HFFc6 (cell line): Measurements from ENCODE around the gene CLTRN. TPM values are rescaled to one million over a fixed set of nuclear protein-coding genes. Genes with fewer than 3 reads are reported as not detected.
"Not testable (repeated sequence)": the region's sequence is repeated elsewhere in the genome, so short reads cannot be mapped to it uniquely, and the experiment has no call there.

Experiments
- DNase-seq: peaks from one replicate; pipeline ENCODE4 v3.0.0-alpha.2; 2018
- H3K27ac Mint-ChIP-seq: 2 replicates; pipeline ENCODE4 v1.8.0; 2020; ENCODE audit warnings: mild to moderate bottlenecking, mixed read lengths
- H3K27me3 Mint-ChIP-seq: 2 replicates; pipeline ENCODE4 v1.8.0; 2021; ENCODE audit warnings: mild to moderate bottlenecking, moderate library complexity, mixed read lengths; ENCODE audit not compliant: insufficient read depth
- H3K36me3 Mint-ChIP-seq: 2 replicates; pipeline ENCODE4 v1.8.0; 2021; ENCODE audit warnings: low read depth, mixed read lengths
- H3K4me1 Mint-ChIP-seq: 2 replicates; pipeline ENCODE4 v1.8.0; 2020; ENCODE audit warnings: low read depth, mixed read lengths
- H3K4me3 Mint-ChIP-seq: 2 replicates; pipeline ENCODE4 v1.8.0; 2020; ENCODE audit warnings: mild to moderate bottlenecking, moderate library complexity, mixed read lengths
- H3K9me3 Mint-ChIP-seq: 2 replicates; pipeline ENCODE4 v1.8.0; 2020; ENCODE audit warnings: mild to moderate bottlenecking, mixed read lengths
- CTCF ChIP-seq: fragments of 200-600 bp; sonication (generic); IDR thresholded peaks from 2 replicates; pipeline ENCODE4 v1.5.0; 2021; ENCODE audit warnings: antibody characterized with exemption, mild to moderate bottlenecking
- total RNA-seq, 6 experiments: library from RNA; stranded (reverse); fragmentation: NEBNext Ultra II Directional; extraction: Animal tissue kit (Norgen Biotek cat#: 25700); gene quantifications; 2 replicates in 1 of 6; 3 replicates in 5 of 6; pipeline ENCODE4 v1.2.3, GENCODE V29; 2021

The CLTRN gene
- total RNA-seq, 6 experiments from 2014 or later, result 0.13 to 0.28 (median 0.17) TPM; not detected in 3

- TF ChIP-seq CTCF, result no peak
- H3K27ac Mint-ChIP-seq, result no peak overlapping the region
- no peak overlapping the region for H3K4me3 Mint-ChIP-seq
- no peaks in the 10 kb centered on the region for H3K36me3 Mint-ChIP-seq
- no peak for DNase-seq
- peaks cover 11% of the 10 kb centered on the region for H3K4me1 Mint-ChIP-seq
- no peaks in the 10 kb centered on the region for H3K27me3 Mint-ChIP-seq
- no peaks in the 10 kb centered on the region for H3K9me3 Mint-ChIP-seq
These were observed 9.4 kb upstream of the CLTRN start for GRCh38 chrX:15673970-15674369.

- Mint-ChIP-seq H3K27me3 (no peaks in the 10 kb centered on the region), H3K27ac (no peak overlapping the region), H3K4me3 (no peak overlapping the region), H3K4me1 (peaks cover 11% of the 10 kb centered on the region), H3K9me3 (no peaks in the 10 kb centered on the region), H3K36me3 (no peaks in the 10 kb centered on the region)
- no peak for DNase-seq
- no peak for TF ChIP-seq CTCF
These were observed 8.3 kb upstream of the CLTRN start for GRCh38 chrX:15672881-15673280.

- Mint-ChIP-seq H3K36me3 (no peaks in the 10 kb centered on the region), H3K4me1 (no peaks in the 10 kb centered on the region)
These were observed 1.2 kb downstream of the CLTRN start for GRCh38 chrX:15663439-15663838.

GRCh38 chrX:15654804-15655203 lies 9.8 kb downstream of the CLTRN start:
- not testable (repeated sequence) for H3K36me3 Mint-ChIP-seq, H3K4me1 Mint-ChIP-seq, H3K9me3 Mint-ChIP-seq, H3K27ac Mint-ChIP-seq, H3K4me3 Mint-ChIP-seq, DNase-seq, H3K27me3 Mint-ChIP-seq

More at GRCh38 chrX:15663439-15663838, 1.2 kb downstream of the CLTRN start:
- H3K9me3 Mint-ChIP-seq, result no peaks in the 10 kb centered on the region
- DNase-seq, result no peak
- H3K27me3 Mint-ChIP-seq, result peaks cover 8% of the 10 kb centered on the region
- no peak overlapping the region for H3K27ac Mint-ChIP-seq
- no peak for TF ChIP-seq CTCF
- H3K4me3 Mint-ChIP-seq, result no peak overlapping the region

- H3K27ac Mint-ChIP-seq, result no peak overlapping the region
- no peaks in the 10 kb centered on the region for H3K36me3 Mint-ChIP-seq
- DNase-seq, result no peak
- H3K9me3 Mint-ChIP-seq, result no peaks in the 10 kb centered on the region
- no peaks in the 10 kb centered on the region for H3K4me1 Mint-ChIP-seq
- H3K27me3 Mint-ChIP-seq, result peaks cover 1% of the 10 kb centered on the region
- H3K4me3 Mint-ChIP-seq, result no peak overlapping the region
- no peak for TF ChIP-seq CTCF
These were observed 10.6 kb downstream of the CLTRN start for GRCh38 chrX:15653961-15654360.

GRCh38 chrX:15647510-15647909 lies 17.1 kb downstream of the CLTRN start:
- H3K36me3 Mint-ChIP-seq, H3K9me3 Mint-ChIP-seq, H3K27me3 Mint-ChIP-seq, H3K27ac Mint-ChIP-seq, DNase-seq, H3K4me3 Mint-ChIP-seq, H3K4me1 Mint-ChIP-seq: not testable (repeated sequence)

- no peak overlapping the region for H3K27ac Mint-ChIP-seq
- H3K4me3 Mint-ChIP-seq, result no peak overlapping the region
- H3K9me3 Mint-ChIP-seq, result no peaks in the 10 kb centered on the region
- DNase-seq, result no peak
- peaks cover 2% of the 10 kb centered on the region for H3K27me3 Mint-ChIP-seq
- no peak for TF ChIP-seq CTCF
- no peaks in the 10 kb centered on the region for H3K36me3 Mint-ChIP-seq
- H3K4me1 Mint-ChIP-seq, result no peaks in the 10 kb centered on the region
These were observed 18.1 kb downstream of the CLTRN start for GRCh38 chrX:15646543-15646942.
